GM21529 (cell line): ENCODE data around the gene PYGM.

Experiments
- ATAC-seq: cut with Tn5 transposase; IDR thresholded peaks from one replicate; pipeline ENCODE4 v1.9.1; 2021; ENCODE audit not compliant: unreplicated experiment

PYGM gene

DNA sequence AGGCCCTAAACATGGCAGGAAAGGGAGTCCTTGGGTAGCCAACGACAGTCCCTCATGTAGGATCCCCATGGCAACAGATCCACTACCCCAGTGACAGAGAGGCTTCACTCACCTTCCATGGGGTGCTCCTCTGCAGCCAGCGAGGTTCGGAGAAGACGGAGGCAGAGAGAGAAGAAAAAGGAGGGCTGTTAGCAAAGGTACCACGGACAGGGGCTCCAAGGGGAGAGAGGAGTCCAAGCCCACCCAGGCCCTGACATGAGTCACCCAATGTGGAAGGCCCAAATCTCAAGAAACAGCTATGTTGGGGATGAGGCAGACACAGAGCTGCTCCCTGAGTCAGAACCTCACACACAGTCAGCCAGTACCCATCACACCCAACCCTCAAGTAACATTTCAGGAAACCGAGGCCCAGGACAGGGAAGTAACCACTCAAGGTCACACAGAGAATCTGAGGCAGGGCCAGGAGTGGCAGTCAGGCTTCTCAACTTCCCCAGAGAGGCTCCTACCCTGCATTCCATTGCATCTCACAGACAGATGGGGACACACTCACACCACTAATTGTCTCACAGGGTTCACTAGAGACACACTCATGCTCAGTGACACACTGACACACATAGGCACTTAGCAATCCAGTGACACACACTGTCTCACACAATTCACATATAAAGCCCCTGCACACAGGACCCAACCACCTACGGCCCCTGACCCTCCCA lies 62.0 kb downstream of the PYGM start:
- no peak for ATAC-seq
